ENCODE data around the gene JUP.

DNA sequence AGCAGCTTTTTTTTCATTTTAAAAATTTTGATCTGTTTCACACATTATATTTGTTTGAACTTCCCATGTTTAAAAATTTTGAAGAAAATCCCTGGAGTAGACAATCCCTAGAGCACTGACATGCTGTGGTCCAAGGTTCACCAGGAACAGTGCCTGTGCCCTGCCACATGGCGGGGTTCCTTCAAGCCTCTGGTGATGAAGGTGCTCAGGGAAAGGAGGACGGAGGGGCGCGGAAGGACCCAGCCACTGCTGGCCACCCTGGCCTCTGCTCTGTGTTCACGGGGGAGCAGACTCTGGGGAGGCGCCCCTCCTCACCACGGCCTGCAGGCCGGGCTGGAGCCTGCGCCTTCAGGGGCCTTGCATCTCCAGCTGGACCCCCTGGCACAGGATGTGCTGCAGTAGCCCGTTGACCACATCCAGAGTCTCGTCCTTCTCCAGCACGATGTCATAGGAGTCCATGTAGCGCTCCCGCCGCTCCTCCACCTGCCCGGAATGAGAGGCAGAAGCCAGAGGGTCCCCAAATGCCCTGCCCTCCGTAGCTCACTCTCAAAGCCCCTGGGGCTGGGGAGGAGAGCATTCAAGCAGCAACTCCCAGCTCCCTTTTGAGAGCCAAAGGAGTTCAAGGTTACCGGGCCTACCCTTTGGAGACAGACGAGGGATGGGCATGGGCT, 38.8 kb upstream of the JUP start:
- TF ChIP-seq YY1 (IDR thresholded peaks at IDR 0.05; ENCODE audit: extremely low read depth, insufficient replicate concordance, low read depth, low read length): no peak
- TF ChIP-seq JUND (IDR thresholded peaks at IDR 0.05): no peak
- no peak for TF ChIP-seq EZH2 (IDR thresholded peaks at IDR 0.05)
- TF ChIP-seq MAX (IDR thresholded peaks at IDR 0.05): no peak
- TF ChIP-seq SIN3A (IDR thresholded peaks at IDR 0.05; ENCODE audit: low read depth): no peak
- no peak for TF ChIP-seq POLR2A (IDR thresholded peaks at IDR 0.05; ENCODE audit: borderline replicate concordance, extremely low read depth, insufficient read depth, insufficient read length)
- TF ChIP-seq ELF1 (IDR thresholded peaks at IDR 0.05; ENCODE audit: borderline replicate concordance, low read depth): no peak
- no peak for TF ChIP-seq CEBPB (IDR thresholded peaks at IDR 0.05; ENCODE audit: low read depth)
- TF ChIP-seq, protein P1, sequence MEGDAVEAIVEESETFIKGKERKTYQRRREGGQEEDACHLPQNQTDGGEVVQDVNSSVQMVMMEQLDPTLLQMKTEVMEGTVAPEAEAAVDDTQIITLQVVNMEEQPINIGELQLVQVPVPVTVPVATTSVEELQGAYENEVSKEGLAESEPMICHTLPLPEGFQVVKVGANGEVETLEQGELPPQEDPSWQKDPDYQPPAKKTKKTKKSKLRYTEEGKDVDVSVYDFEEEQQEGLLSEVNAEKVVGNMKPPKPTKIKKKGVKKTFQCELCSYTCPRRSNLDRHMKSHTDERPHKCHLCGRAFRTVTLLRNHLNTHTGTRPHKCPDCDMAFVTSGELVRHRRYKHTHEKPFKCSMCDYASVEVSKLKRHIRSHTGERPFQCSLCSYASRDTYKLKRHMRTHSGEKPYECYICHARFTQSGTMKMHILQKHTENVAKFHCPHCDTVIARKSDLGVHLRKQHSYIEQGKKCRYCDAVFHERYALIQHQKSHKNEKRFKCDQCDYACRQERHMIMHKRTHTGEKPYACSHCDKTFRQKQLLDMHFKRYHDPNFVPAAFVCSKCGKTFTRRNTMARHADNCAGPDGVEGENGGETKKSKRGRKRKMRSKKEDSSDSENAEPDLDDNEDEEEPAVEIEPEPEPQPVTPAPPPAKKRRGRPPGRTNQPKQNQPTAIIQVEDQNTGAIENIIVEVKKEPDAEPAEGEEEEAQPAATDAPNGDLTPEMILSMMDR (IDR thresholded peaks at IDR 0.05 in 2 of 3, conservative IDR thresholded peaks at IDR 0.05 in 1 of 3; ENCODE audit: borderline replicate concordance in 1 of 3, insufficient read depth in 1 of 3, low read depth in 2 of 3, low read length in 2 of 3): no peak

Measured in HCT116 (cell line).